Astrocyte of the cerebellum (primary cell): ENCODE measurements around the gene SIM2.

Source experiments
- DNase-seq: peaks from one replicate; pipeline ENCODE4 v3.0.0-alpha.2; 2011; ENCODE audit warnings: low read depth
- H3K4me3 ChIP-seq: 2 replicates; pipeline ENCODE4 v1.5.1; 2011; ENCODE audit warnings: mild to moderate bottlenecking, low read depth, low read length, moderate library complexity
- CTCF ChIP-seq: IDR thresholded peaks from 2 replicates; pipeline ENCODE4 v1.5.1; 2012; ENCODE audit warnings: low read length, low read depth, moderate library complexity, mild to moderate bottlenecking; ENCODE audit errors: missing control alignments
- in situ Hi-C: cut with HindIII; loops from 2 replicates; pipeline ENCODE4 v1.10.0; 2017; ENCODE audit warnings: low sequenced_read_pairs

Gene SIM2

GRCh38 chr21:36684957-36685714, 13.8 kb upstream of the SIM2 start:
- H3K4me3 ChIP-seq = no peak overlapping the region

GRCh38 chr21:36686955-36687354, 12.0 kb upstream of the SIM2 start:
- no peak overlapping the region for H3K4me3 ChIP-seq
- no peak for TF ChIP-seq CTCF
- DNase-seq = no peak
- in situ Hi-C loops = no loop called here

More at GRCh38 chr21:36684957-36685714, 13.8 kb upstream of the SIM2 start:
- TF ChIP-seq CTCF = no peak
- in situ Hi-C loops = no loop called here
- DNase-seq = no peak

- no peak for TF ChIP-seq CTCF
- no peak for DNase-seq
- H3K4me3 ChIP-seq = no peak overlapping the region
- in situ Hi-C loops = no loop called here
These were observed 10.6 kb upstream of the SIM2 start for GRCh38 chr21:36688324-36688723.

DNA sequence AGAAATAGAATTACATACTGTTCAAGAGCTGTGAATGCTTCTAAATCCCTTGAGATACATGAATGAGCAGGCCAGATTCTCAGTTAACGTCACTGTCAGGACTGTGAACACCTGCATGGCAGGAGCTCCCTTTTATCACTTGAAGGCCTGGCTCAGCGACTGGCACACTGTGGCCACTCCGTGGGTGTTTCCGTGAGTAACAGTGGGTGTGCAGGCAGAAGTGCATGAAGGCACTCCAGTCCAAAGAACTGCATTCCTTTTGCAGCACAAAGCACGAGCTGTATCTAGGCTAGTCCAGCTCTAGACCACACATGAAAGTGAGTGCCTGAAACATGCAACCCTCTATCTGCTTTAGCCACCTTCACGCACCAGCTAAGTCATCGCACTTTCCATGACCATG, 9.6 kb upstream of the SIM2 start:
- H3K4me3 ChIP-seq = no peak overlapping the region
- DNase-seq = no peak
- in situ Hi-C loops = no loop called here
- no peak for TF ChIP-seq CTCF

GRCh38 chr21:36690628-36691554, 8.0 kb upstream of the SIM2 start:
- DNase-seq = no peak
- in situ Hi-C loops = no loop called here
- no peak for TF ChIP-seq CTCF
- H3K4me3 ChIP-seq = no peak overlapping the region

- no peak for TF ChIP-seq CTCF
- no peak for DNase-seq
- no peak overlapping the region for H3K4me3 ChIP-seq
- in situ Hi-C loops = no loop called here
These were observed 7.3 kb upstream of the SIM2 start for GRCh38 chr21:36691555-36692041.
